Mammary epithelial cell (primary cell): Measurements from ENCODE around the gene DAAM2.

Experiments used
- EZH2 ChIP-seq: IDR thresholded peaks from 2 replicates; pipeline ENCODE4 v1.6.1; 2012; ENCODE audit warnings: low read length, inconsistent platforms, borderline replicate concordance
- TF ChIP-seq, protein P1 (sequence below), 2 donors: IDR thresholded peaks in 1 of 2; conservative IDR thresholded peaks in 1 of 2; 2 replicates each; pipeline ENCODE4 v1.5.1; 2011 to 2012; ENCODE audit warnings: inconsistent platforms in 2 of 2, low read length in 2 of 2, mild to moderate bottlenecking in 2 of 2, control low read depth in 1 of 2, low read depth in 1 of 2; ENCODE audit not compliant: insufficient read depth in 1 of 2; ENCODE audit errors: extremely low read depth in 1 of 2

- TF ChIP-seq, protein P1, sequence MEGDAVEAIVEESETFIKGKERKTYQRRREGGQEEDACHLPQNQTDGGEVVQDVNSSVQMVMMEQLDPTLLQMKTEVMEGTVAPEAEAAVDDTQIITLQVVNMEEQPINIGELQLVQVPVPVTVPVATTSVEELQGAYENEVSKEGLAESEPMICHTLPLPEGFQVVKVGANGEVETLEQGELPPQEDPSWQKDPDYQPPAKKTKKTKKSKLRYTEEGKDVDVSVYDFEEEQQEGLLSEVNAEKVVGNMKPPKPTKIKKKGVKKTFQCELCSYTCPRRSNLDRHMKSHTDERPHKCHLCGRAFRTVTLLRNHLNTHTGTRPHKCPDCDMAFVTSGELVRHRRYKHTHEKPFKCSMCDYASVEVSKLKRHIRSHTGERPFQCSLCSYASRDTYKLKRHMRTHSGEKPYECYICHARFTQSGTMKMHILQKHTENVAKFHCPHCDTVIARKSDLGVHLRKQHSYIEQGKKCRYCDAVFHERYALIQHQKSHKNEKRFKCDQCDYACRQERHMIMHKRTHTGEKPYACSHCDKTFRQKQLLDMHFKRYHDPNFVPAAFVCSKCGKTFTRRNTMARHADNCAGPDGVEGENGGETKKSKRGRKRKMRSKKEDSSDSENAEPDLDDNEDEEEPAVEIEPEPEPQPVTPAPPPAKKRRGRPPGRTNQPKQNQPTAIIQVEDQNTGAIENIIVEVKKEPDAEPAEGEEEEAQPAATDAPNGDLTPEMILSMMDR (conservative IDR thresholded peaks at IDR 0.05 in 1 of 2, IDR thresholded peaks at IDR 0.05 in 1 of 2; ENCODE audit: extremely low read depth in 1 of 2, insufficient read depth in 1 of 2, low read depth in 1 of 2, low read length in 2 of 2) = no peak
- no peak for TF ChIP-seq EZH2
Measured at GRCh38 chr6:39834278-39834677, 42.1 kb downstream of the DAAM2 start.
